ENCODE measurements around the gene LANCL1.
A peak's percentile ranks its signal among the peaks of the same experiment; 100 is the strongest.

LANCL1 gene

GRCh38 chr2:210496512-210496911 lies 20.0 kb upstream of the LANCL1 start:
- no peak overlapping the region for H3K27ac ChIP-seq (ENCODE audit: low read depth, low read length)
- H3K36me3 ChIP-seq (ENCODE audit: control insufficient read depth in 1 of 2, insufficient read depth in 2 of 2, low read length in 2 of 2), result no peaks in the 10 kb centered on the region
- H3K4me1 ChIP-seq (ENCODE audit: control insufficient read depth in 1 of 2, insufficient read depth in 2 of 2, low read length in 2 of 2), result no peaks in the 10 kb centered on the region
- H3K27me3 ChIP-seq (ENCODE audit: control insufficient read depth in 1 of 2, insufficient read depth in 2 of 2, low read length in 2 of 2), result no peaks in the 10 kb centered on the region
- no peak overlapping the region for H3K9ac ChIP-seq (ENCODE audit: low read depth in 1 of 2, low read length in 2 of 2)
- no peak overlapping the region for H3K4me3 ChIP-seq (ENCODE audit: low read depth in 1 of 2, low read length in 2 of 2)
- no peaks in the 10 kb centered on the region for H3K9me3 ChIP-seq (ENCODE audit: control insufficient read depth in 1 of 2, low read length in 2 of 2)

DNA sequence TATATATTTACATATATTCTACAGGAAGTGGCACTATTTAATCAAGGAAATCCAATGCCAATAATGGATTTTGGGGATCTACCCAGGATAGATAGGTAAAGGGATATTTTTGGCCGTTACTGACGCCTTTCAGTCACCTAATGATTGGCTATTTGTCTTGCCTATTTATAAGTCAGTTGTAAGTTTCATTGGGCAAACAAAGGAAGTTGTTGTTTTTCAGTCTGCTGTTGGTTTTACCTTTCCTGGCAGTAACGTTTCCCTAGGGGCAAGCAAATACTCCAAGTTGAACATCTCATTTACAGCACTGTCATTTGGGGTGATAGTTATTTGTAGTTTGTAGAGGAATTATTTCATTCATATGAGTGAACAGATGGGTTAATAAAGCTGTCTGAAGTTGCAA lies 17.0 kb upstream of the LANCL1 start:
- Histone ChIP-seq H3K4me1 (ENCODE audit: control insufficient read depth in 1 of 2, insufficient read depth in 2 of 2, low read length in 2 of 2) (no peaks in the 10 kb centered on the region), H3K9ac (ENCODE audit: low read depth in 1 of 2, low read length in 2 of 2) (no peak overlapping the region), H3K4me3 (ENCODE audit: low read depth in 1 of 2, low read length in 2 of 2) (no peak overlapping the region), H3K27me3 (ENCODE audit: control insufficient read depth in 1 of 2, insufficient read depth in 2 of 2, low read length in 2 of 2) (no peaks in the 10 kb centered on the region), H3K9me3 (ENCODE audit: control insufficient read depth in 1 of 2, low read length in 2 of 2) (no peaks in the 10 kb centered on the region), H3K36me3 (ENCODE audit: control insufficient read depth in 1 of 2, insufficient read depth in 2 of 2, low read length in 2 of 2) (no peaks in the 10 kb centered on the region), H3K27ac (ENCODE audit: low read depth, low read length) (no peak overlapping the region)

DNA sequence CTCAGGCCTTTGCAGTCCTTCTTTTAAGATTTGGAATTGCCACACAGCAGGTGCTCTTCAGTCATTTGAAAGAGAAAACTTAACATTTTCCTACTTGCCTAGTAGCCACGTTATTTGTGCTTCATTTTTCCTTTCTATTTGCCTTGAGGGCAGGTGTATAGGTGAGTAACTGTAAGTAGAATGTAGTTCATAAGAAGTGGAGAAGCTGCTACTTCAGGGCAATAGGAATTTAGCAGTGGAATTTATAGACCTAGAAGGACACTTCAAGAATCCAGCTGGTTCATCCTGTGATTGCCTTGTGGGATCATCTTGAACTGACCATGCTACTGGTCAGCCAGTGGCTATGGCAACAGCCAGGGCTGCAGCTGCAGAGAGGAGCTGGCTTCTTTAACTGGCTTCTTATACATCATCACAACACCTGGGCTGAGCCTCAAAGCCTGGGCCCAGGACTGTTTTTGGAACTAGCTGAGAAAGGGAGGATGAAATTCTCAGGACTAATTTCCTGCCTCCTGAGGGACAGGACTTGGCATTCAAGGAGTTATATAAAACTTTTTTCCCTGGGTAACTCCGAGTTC lies 5.1 kb upstream of the LANCL1 start:
- peaks cover 5 to 10% of the 10 kb centered on the region in 2 donors for H3K4me1 ChIP-seq (ENCODE audit: control insufficient read depth in 1 of 2, insufficient read depth in 2 of 2, low read length in 2 of 2)
- H3K9ac ChIP-seq (ENCODE audit: low read depth in 1 of 2, low read length in 2 of 2), result no peak overlapping the region
- peaks cover 5% of the 10 kb centered on the region in 2 donors for H3K9me3 ChIP-seq (ENCODE audit: control insufficient read depth in 1 of 2, low read length in 2 of 2)
- no peaks in the 10 kb centered on the region for H3K27me3 ChIP-seq (ENCODE audit: control insufficient read depth in 1 of 2, insufficient read depth in 2 of 2, low read length in 2 of 2)
- H3K4me3 ChIP-seq (ENCODE audit: low read depth in 1 of 2, low read length in 2 of 2), result no peak overlapping the region
- no peaks in the 10 kb centered on the region for H3K36me3 ChIP-seq (ENCODE audit: control insufficient read depth in 1 of 2, insufficient read depth in 2 of 2, low read length in 2 of 2)
- H3K27ac ChIP-seq (ENCODE audit: low read depth, low read length), result no peak overlapping the region

- no peak overlapping the region for H3K9ac ChIP-seq (ENCODE audit: low read depth in 1 of 2, low read length in 2 of 2)
- H3K4me3 ChIP-seq (ENCODE audit: low read depth in 1 of 2, low read length in 2 of 2), result no peak overlapping the region
- H3K36me3 ChIP-seq (ENCODE audit: control insufficient read depth in 1 of 2, insufficient read depth in 2 of 2, low read length in 2 of 2), result no peaks in the 10 kb centered on the region
- no peaks in the 10 kb centered on the region for H3K27me3 ChIP-seq (ENCODE audit: control insufficient read depth in 1 of 2, insufficient read depth in 2 of 2, low read length in 2 of 2)
- H3K4me1 ChIP-seq (ENCODE audit: control insufficient read depth in 1 of 2, insufficient read depth in 2 of 2, low read length in 2 of 2), result peaks cover 7 to 11% of the 10 kb centered on the region in 2 donors
- H3K9me3 ChIP-seq (ENCODE audit: control insufficient read depth in 1 of 2, low read length in 2 of 2), result peaks cover 5% of the 10 kb centered on the region in 2 donors
- no peak overlapping the region for H3K27ac ChIP-seq (ENCODE audit: low read depth, low read length)
Observed at GRCh38 chr2:210480764-210481163, 4.2 kb upstream of the LANCL1 start.

DNA sequence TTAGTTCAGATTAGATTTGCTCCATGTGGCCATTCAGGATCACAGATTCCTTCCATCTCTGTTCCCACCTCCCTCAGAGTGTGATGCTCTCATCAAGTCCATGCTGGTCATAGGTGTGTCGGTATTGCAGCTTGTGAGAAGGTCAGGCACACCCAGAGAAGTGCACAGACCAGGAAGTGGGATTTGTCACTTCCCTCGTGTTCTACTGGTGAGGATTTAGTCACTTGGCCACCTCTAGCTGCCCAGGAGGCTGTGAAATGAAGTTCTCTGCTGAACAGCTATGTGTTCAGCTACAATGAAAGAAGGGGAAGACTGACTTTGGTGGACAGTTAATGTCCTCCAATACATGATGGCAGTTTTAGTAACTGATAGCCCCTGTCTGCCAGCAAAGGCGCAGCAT lies 3.5 kb upstream of the LANCL1 start:
- Histone ChIP-seq H3K27me3 (ENCODE audit: control insufficient read depth in 1 of 2, insufficient read depth in 2 of 2, low read length in 2 of 2) (no peaks in the 10 kb centered on the region), H3K4me1 (ENCODE audit: control insufficient read depth in 1 of 2, insufficient read depth in 2 of 2, low read length in 2 of 2) (peaks cover 11 to 18% of the 10 kb centered on the region in 2 donors), H3K4me3 (ENCODE audit: low read depth in 1 of 2, low read length in 2 of 2) (no peak overlapping the region), H3K9me3 (ENCODE audit: control insufficient read depth in 1 of 2, low read length in 2 of 2) (peaks cover 5% of the 10 kb centered on the region in 2 donors), H3K36me3 (ENCODE audit: control insufficient read depth in 1 of 2, insufficient read depth in 2 of 2, low read length in 2 of 2) (no peaks in the 10 kb centered on the region), H3K27ac (ENCODE audit: low read depth, low read length) (no peak overlapping the region), H3K9ac (ENCODE audit: low read depth in 1 of 2, low read length in 2 of 2) (no peak overlapping the region)

- Histone ChIP-seq H3K9me3 (ENCODE audit: control insufficient read depth in 1 of 2, low read length in 2 of 2) (no peaks in the 10 kb centered on the region), H3K36me3 (ENCODE audit: control insufficient read depth in 1 of 2, insufficient read depth in 2 of 2, low read length in 2 of 2) (no peaks in the 10 kb centered on the region), H3K9ac (ENCODE audit: low read depth in 1 of 2, low read length in 2 of 2) (no peak overlapping the region), H3K27ac (ENCODE audit: low read depth, low read length) (no peak overlapping the region), H3K27me3 (ENCODE audit: control insufficient read depth in 1 of 2, insufficient read depth in 2 of 2, low read length in 2 of 2) (no peaks in the 10 kb centered on the region), H3K4me1 (ENCODE audit: control insufficient read depth in 1 of 2, insufficient read depth in 2 of 2, low read length in 2 of 2) (peaks cover 15 to 19% of the 10 kb centered on the region in 2 donors), H3K4me3 (ENCODE audit: low read depth in 1 of 2, low read length in 2 of 2) (no peak overlapping the region)
Observed at GRCh38 chr2:210478661-210479060, 2.1 kb upstream of the LANCL1 start.

DNA sequence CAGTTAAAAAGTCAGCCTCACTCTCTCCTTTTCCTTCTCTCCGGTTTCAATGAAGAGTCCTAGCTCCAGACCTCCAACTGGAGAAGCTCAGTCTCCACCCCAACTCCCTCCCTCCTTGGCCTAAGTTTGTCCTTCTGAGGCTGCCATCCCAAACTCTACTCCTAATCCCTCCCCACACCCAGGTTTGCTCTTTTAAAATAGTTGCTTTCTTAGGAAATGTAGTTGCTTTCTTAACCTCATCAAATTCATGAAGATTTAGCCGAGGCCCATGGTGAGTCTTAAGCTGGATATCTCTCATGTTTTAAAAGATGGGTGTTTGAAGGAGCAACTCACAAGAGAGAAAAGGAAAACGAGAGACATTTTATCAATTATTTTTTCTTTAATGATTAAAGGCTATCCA lies 937 bp upstream of the LANCL1 start:
- Histone ChIP-seq H3K36me3 (ENCODE audit: control insufficient read depth in 1 of 2, insufficient read depth in 2 of 2, low read length in 2 of 2) (peaks cover 0 to 3% of the 10 kb centered on the region in 2 donors), H3K4me3 (ENCODE audit: low read depth in 1 of 2, low read length in 2 of 2) (peak overlapping the region; percentile 87 to 96), H3K9me3 (ENCODE audit: control insufficient read depth in 1 of 2, low read length in 2 of 2) (no peaks in the 10 kb centered on the region), H3K27ac (ENCODE audit: low read depth, low read length) (no peak overlapping the region), H3K4me1 (ENCODE audit: control insufficient read depth in 1 of 2, insufficient read depth in 2 of 2, low read length in 2 of 2) (peaks cover 16 to 19% of the 10 kb centered on the region in 2 donors), H3K27me3 (ENCODE audit: control insufficient read depth in 1 of 2, insufficient read depth in 2 of 2, low read length in 2 of 2) (no peaks in the 10 kb centered on the region), H3K9ac (ENCODE audit: low read depth in 1 of 2, low read length in 2 of 2) (peak overlapping the region; percentile 38 to 81)

DNA sequence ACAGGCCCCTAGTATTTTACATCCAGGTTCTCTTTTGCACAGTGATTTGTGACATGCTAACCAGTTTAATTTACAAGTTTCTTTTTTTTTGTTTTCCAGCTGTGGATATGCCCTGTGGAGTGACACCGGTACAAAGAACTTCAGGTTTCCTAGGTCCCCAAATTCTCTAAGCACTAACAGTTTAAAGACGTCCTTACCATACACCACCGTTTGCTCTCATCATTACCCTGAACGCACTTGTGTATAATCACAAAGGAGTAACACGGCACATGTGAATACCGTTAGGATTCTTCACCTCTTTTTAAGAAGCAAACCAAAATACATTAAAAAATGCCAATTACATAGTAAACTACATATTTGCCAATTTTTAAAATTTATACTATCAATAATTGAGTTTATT lies 853 bp downstream of the LANCL1 start:
- H3K9ac ChIP-seq (ENCODE audit: low read depth in 1 of 2, low read length in 2 of 2), result peak overlapping the region; percentile 79 to 81

GRCh38 chr2:210474776-210475175 lies 1.8 kb downstream of the LANCL1 start:
- no peaks in the 10 kb centered on the region for H3K9me3 ChIP-seq (ENCODE audit: control insufficient read depth in 1 of 2, low read length in 2 of 2)
- peaks cover 16% of the 10 kb centered on the region in 2 donors for H3K4me1 ChIP-seq (ENCODE audit: control insufficient read depth in 1 of 2, insufficient read depth in 2 of 2, low read length in 2 of 2)
- no peak overlapping the region for H3K27ac ChIP-seq (ENCODE audit: low read depth, low read length)
- no peaks in the 10 kb centered on the region for H3K27me3 ChIP-seq (ENCODE audit: control insufficient read depth in 1 of 2, insufficient read depth in 2 of 2, low read length in 2 of 2)
- no peak overlapping the region for H3K4me3 ChIP-seq (ENCODE audit: low read depth in 1 of 2, low read length in 2 of 2)
- H3K9ac ChIP-seq (ENCODE audit: low read depth in 1 of 2, low read length in 2 of 2), result no peak overlapping the region
- peaks cover 5 to 12% of the 10 kb centered on the region in 2 donors for H3K36me3 ChIP-seq (ENCODE audit: control insufficient read depth in 1 of 2, insufficient read depth in 2 of 2, low read length in 2 of 2)

More for the DNA sequence above, 853 bp downstream of the LANCL1 start:
- H3K27ac ChIP-seq (ENCODE audit: low read depth, low read length), result no peak overlapping the region
- H3K4me1 ChIP-seq (ENCODE audit: control insufficient read depth in 1 of 2, insufficient read depth in 2 of 2, low read length in 2 of 2), result peaks cover 16 to 19% of the 10 kb centered on the region in 2 donors
- H3K36me3 ChIP-seq (ENCODE audit: control insufficient read depth in 1 of 2, insufficient read depth in 2 of 2, low read length in 2 of 2), result peaks cover 5 to 9% of the 10 kb centered on the region in 2 donors
- no peaks in the 10 kb centered on the region for H3K9me3 ChIP-seq (ENCODE audit: control insufficient read depth in 1 of 2, low read length in 2 of 2)
- H3K27me3 ChIP-seq (ENCODE audit: control insufficient read depth in 1 of 2, insufficient read depth in 2 of 2, low read length in 2 of 2), result no peaks in the 10 kb centered on the region
- peak overlapping the region; percentile 87 to 96 for H3K4me3 ChIP-seq (ENCODE audit: low read depth in 1 of 2, low read length in 2 of 2)

- H3K9ac ChIP-seq (ENCODE audit: low read depth in 1 of 2, low read length in 2 of 2), result no peak overlapping the region
- peaks cover 19 to 39% of the 10 kb centered on the region in 2 donors for H3K36me3 ChIP-seq (ENCODE audit: control insufficient read depth in 1 of 2, insufficient read depth in 2 of 2, low read length in 2 of 2)
Observed at GRCh38 chr2:210461401-210461800, 15.2 kb downstream of the LANCL1 start.

More at GRCh38 chr2:210461401-210461800, 15.2 kb downstream of the LANCL1 start:
- Histone ChIP-seq H3K27me3 (ENCODE audit: control insufficient read depth in 1 of 2, insufficient read depth in 2 of 2, low read length in 2 of 2) (no peaks in the 10 kb centered on the region), H3K4me3 (ENCODE audit: low read depth in 1 of 2, low read length in 2 of 2) (no peak overlapping the region), H3K4me1 (ENCODE audit: control insufficient read depth in 1 of 2, insufficient read depth in 2 of 2, low read length in 2 of 2) (no peaks in the 10 kb centered on the region), H3K27ac (ENCODE audit: low read depth, low read length) (no peak overlapping the region), H3K9me3 (ENCODE audit: control insufficient read depth in 1 of 2, low read length in 2 of 2) (no peaks in the 10 kb centered on the region)
